A549 (cell line): ENCODE results near the gene RAI14. TPM values are rescaled to one million over a fixed set of nuclear protein-coding genes. Genes with fewer than 3 reads are reported as not detected.

ENCODE experiments used
- ATAC-seq, 2 experiments: fragments of 200-7000 bp in 1 of 2; fragments of >200 bp in 1 of 2; cut with Nextera tagmentation in 1 of 2; cut with Tn5 transposase in 1 of 2; 3 replicates each; pipeline versions ENCODE4 v1.8.0 to v1.9.1; 2018 to 2020; ENCODE audit warnings: mild to moderate bottlenecking in 1 of 2, moderate library complexity in 1 of 2
- CTCF ChIA-PET: fragments of 300-600 bp; sonication (Branson Sonifier 250); formaldehyde crosslinking; extraction: SDS; loops from one replicate; lab custom pipeline; 2021; ENCODE audit warnings: antibody characterized with exemption, inconsistent platforms; lab: Yijun Ruan, JAX
- POLR2A ChIA-PET: fragments of 350-600 bp; formaldehyde crosslinking; extraction: SDS; loops from one replicate; lab custom pipeline; 2021; ENCODE audit warnings: antibody characterized with exemption, inconsistent platforms; lab: Yijun Ruan, JAX
- DNase-seq, 2 experiments: peaks; one replicate each; pipeline versions ENCODE4 v3.0.0 to v3.0.0-alpha.2; 2011 to 2016; ENCODE audit warnings: low read depth in 1 of 2, low spot score in 1 of 2
- FAIRE-seq: peaks from 2 replicates; lab custom pipeline; 2011; peaks lifted over from hg19 to GRCh38; lab: Jason Lieb, UNC
- H3K27ac ChIP-seq, 2 experiments: fragments of >200 bp; sonication (Bioruptor Twin); formaldehyde crosslinking; 3 replicates each; pipeline ENCODE4 v1.5.1; 2016 to 2017
- H3K4me1 ChIP-seq: fragments of >200 bp; sonication (Bioruptor Twin); formaldehyde crosslinking; 3 replicates; pipeline ENCODE4 v1.6.1; 2016
- H3K4me2 ChIP-seq: fragments of >200 bp; sonication (Bioruptor Twin); formaldehyde crosslinking; 3 replicates; pipeline ENCODE4 v1.6.1; 2016
- H3K4me3 ChIP-seq: fragments of >200 bp; sonication (Bioruptor Twin); formaldehyde crosslinking; 3 replicates; pipeline ENCODE4 v1.5.1; 2016
- H3K9me3 ChIP-seq: fragments of >200 bp; sonication (Bioruptor Twin); formaldehyde crosslinking; 3 replicates; pipeline ENCODE4 v1.6.1; 2016
- CHD2 ChIP-seq: fragments of 150-350 bp; IDR thresholded peaks from 2 replicates; pipeline ENCODE4 v1.6.1; 2014; ENCODE audit warnings: low read length; ENCODE audit not compliant: partially characterized antibody
- CHD4 ChIP-seq: fragments of 200-600 bp; sonication (generic); IDR thresholded peaks from 2 replicates; pipeline ENCODE4 v1.6.1; 2016; ENCODE audit warnings: antibody characterized with exemption, mild to moderate bottlenecking, borderline replicate concordance
- E2F6 ChIP-seq: IDR thresholded peaks from 2 replicates; pipeline ENCODE4 v1.6.1; 2012; ENCODE audit warnings: low read depth, borderline replicate concordance
- EHF ChIP-seq: fragments of 250-450 bp; sonication (Bioruptor Pico); IDR thresholded peaks from 2 replicates; pipeline ENCODE4 v1.5.0; 2020; ENCODE audit warnings: mild to moderate bottlenecking
- EP300 ChIP-seq, 2 experiments: fragments of >200 bp; sonication (Bioruptor Twin); formaldehyde crosslinking; IDR thresholded peaks; 2 replicates in 1 of 2; 3 replicates in 1 of 2; pipeline ENCODE4 v1.6.1; 2016 to 2017
- ESRRA ChIP-seq: fragments of 150-350 bp; IDR thresholded peaks from 2 replicates; pipeline ENCODE4 v1.6.1; 2014; ENCODE audit warnings: mild to moderate bottlenecking, low read length, borderline replicate concordance
- FOSB ChIP-seq: fragments of 250-450 bp; sonication (Bioruptor Pico); IDR thresholded peaks from 2 replicates; pipeline ENCODE4 v1.5.0; 2020; ENCODE audit warnings: mild to moderate bottlenecking, moderate library complexity
- FOSL2 ChIP-seq, 2 experiments: fragments of 450-650 bp in 1 of 2; fragments of >200 bp in 1 of 2; sonication (Bioruptor Twin) in 1 of 2; formaldehyde crosslinking; IDR thresholded peaks; 2 replicates each; pipeline versions ENCODE4 v1.5.0 to v1.6.1; 2016 to 2020; ENCODE audit warnings: mild to moderate bottlenecking in 1 of 2, moderate library complexity in 1 of 2
- GATA3 ChIP-seq: IDR thresholded peaks from 2 replicates; pipeline ENCODE4 v1.6.1; 2012; ENCODE audit warnings: borderline replicate concordance
- HES2 ChIP-seq: fragments of >200 bp; sonication (Bioruptor Twin); formaldehyde crosslinking; IDR thresholded peaks from 2 replicates; pipeline ENCODE4 v1.6.1; 2016
- HOXA7 ChIP-seq: fragments of 250-450 bp; sonication (Bioruptor Pico); IDR thresholded peaks from 2 replicates; pipeline ENCODE4 v1.5.0; 2020; ENCODE audit warnings: mild to moderate bottlenecking, moderate library complexity
- HOXB13 ChIP-seq: fragments of 250-450 bp; sonication (Bioruptor Pico); IDR thresholded peaks from 2 replicates; pipeline ENCODE4 v1.5.0; 2020; ENCODE audit warnings: low read depth, mild to moderate bottlenecking, moderate library complexity
- JUN ChIP-seq, 2 experiments: fragments of >200 bp; sonication (Bioruptor Twin); formaldehyde crosslinking; IDR thresholded peaks; 2 replicates in 1 of 2; 3 replicates in 1 of 2; pipeline ENCODE4 v1.6.1; 2016 to 2017
- KDM5A ChIP-seq: fragments of 200-600 bp; sonication (generic); IDR thresholded peaks from 2 replicates; pipeline ENCODE4 v1.6.1; 2016; ENCODE audit warnings: antibody characterized with exemption, mild to moderate bottlenecking
- MAFK ChIP-seq: fragments of 450-650 bp; IDR thresholded peaks from 2 replicates; pipeline ENCODE4 v1.6.1; 2014; ENCODE audit not compliant: partially characterized antibody
- MAX ChIP-seq: IDR thresholded peaks from 2 replicates; pipeline ENCODE4 v1.6.1; 2012
- NPAS2 ChIP-seq: fragments of 250-450 bp; sonication (Bioruptor Pico); IDR thresholded peaks from 2 replicates; pipeline ENCODE4 v1.8.0; 2022; ENCODE audit warnings: mild to moderate bottlenecking, moderate library complexity, borderline replicate concordance
- NR3C1 ChIP-seq: fragments of >200 bp; sonication (Bioruptor Twin); formaldehyde crosslinking; IDR thresholded peaks from 3 replicates; pipeline ENCODE4 v1.6.1; 2017
- PHF8 ChIP-seq: fragments of 200-600 bp; sonication (generic); IDR thresholded peaks from 2 replicates; pipeline ENCODE4 v1.6.1; 2016; ENCODE audit warnings: low read depth, mild to moderate bottlenecking, antibody characterized with exemption, moderate library complexity, borderline replicate concordance
- POLR2A ChIP-seq: IDR thresholded peaks from 2 replicates; pipeline ENCODE4 v1.6.1; 2012; ENCODE audit warnings: mild to moderate bottlenecking, low read length
- RAD21 ChIP-seq, 2 experiments: fragments of >200 bp in 1 of 2; sonication (Bioruptor Twin) in 1 of 2; formaldehyde crosslinking in 1 of 2; IDR thresholded peaks in 1 of 2; conservative IDR thresholded peaks in 1 of 2; 2 replicates in 1 of 2; 3 replicates in 1 of 2; pipeline ENCODE4 v1.6.1; 2012 to 2018; ENCODE audit warnings: inconsistent platforms in 1 of 2
- RARB ChIP-seq: fragments of 250-450 bp; sonication (Bioruptor Pico); IDR thresholded peaks from 2 replicates; pipeline ENCODE4 v1.8.0; 2021; ENCODE audit warnings: mild to moderate bottlenecking, moderate library complexity
- RCOR1 ChIP-seq: fragments of 150-350 bp; IDR thresholded peaks from 2 replicates; pipeline ENCODE4 v1.6.1; 2014; ENCODE audit warnings: antibody characterized with exemption, low read length, low read depth
- SMC3 ChIP-seq: fragments of >200 bp; sonication (Bioruptor Twin); formaldehyde crosslinking; IDR thresholded peaks from 3 replicates; pipeline ENCODE4 v1.6.1; 2018; ENCODE audit warnings: inconsistent platforms
- TFCP2L1 ChIP-seq: fragments of 250-450 bp; sonication (Bioruptor Pico); IDR thresholded peaks from 2 replicates; pipeline ENCODE4 v1.5.0; 2021; ENCODE audit warnings: mild to moderate bottlenecking
- ZFP36 ChIP-seq: fragments of 450-650 bp; IDR thresholded peaks from 2 replicates; pipeline ENCODE4 v1.6.1; 2014; ENCODE audit warnings: borderline replicate concordance; ENCODE audit not compliant: partially characterized antibody
- ZNF302 ChIP-seq: fragments of 250-450 bp; sonication (Bioruptor Pico); IDR thresholded peaks from 2 replicates; pipeline ENCODE4 v1.9.0; 2021; ENCODE audit warnings: inconsistent platforms, mild to moderate bottlenecking, moderate library complexity
- WGBS: methylation state at CpG from one replicate; pipeline ENCODE4 v1.1.6; 2017; ENCODE audit errors: missing lambda C conversion rate; 5-methylcytosine and 5-hydroxymethylcytosine counted together
- polyA plus RNA-seq, 4 experiments: library from polyadenylated mRNA; depleted of rRNA in 3 of 4; stranded (reverse); fragments of >200 nt; fragmentation: RNase III in 1 of 4; extraction: RNeasy Plus Mini Kit Qiagen cat#74134 plus additional on column Dnase treatment in 1 of 4; gene quantifications; 2 replicates in 3 of 4; 3 replicates in 1 of 4; pipeline ENCODE4 v1.2.3, GENCODE V29; 2011 to 2017
- TF ChIP-seq, protein P1 (sequence below): fragments of >200 bp; sonication (Bioruptor Twin); formaldehyde crosslinking; IDR thresholded peaks from 3 replicates; pipeline ENCODE4 v1.5.1; 2016
- TF ChIP-seq, protein P2 (sequence below): fragments of 150-350 bp; IDR thresholded peaks from 2 replicates; pipeline ENCODE4 v1.6.1; 2014; ENCODE audit warnings: low read depth, mild to moderate bottlenecking, low read length
- TF ChIP-seq, protein P3 (sequence below): IDR thresholded peaks from 2 replicates; pipeline ENCODE4 v1.6.1; 2012

Gene RAI14
- polyA plus RNA-seq, 2 of the 4 experiments (the other 2 are of a cell fraction): 71.9 to 97.7 TPM

DNA sequence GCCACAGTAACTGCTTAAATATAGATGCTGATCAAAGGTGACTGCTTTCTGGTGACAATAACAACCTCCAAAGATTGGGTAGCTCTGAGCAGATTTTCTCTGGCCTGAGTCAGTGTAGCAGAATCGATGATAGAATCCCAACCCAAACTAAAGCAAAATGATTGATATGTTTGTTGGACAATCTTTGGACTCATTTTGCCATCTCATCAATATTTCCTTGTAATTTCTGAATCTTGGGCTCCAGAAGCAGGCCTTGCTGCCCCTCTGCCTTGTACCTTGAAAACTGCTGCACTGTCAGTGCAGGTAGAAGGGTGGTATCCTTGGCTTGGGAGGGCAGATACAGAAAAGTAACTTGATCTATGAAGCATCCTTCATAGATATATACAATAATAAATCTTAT lies 201.8 kb downstream of the RAI14 start:
- ATAC-seq: no peak
- H3K4me3 ChIP-seq: no peak overlapping the region
- H3K9me3 ChIP-seq: no peaks in the 10 kb centered on the region
- DNase-seq: no peak
- FAIRE-seq: no peak
- ChIA-PET CTCF (interaction anchor here (1.2 kb wide), 1 partner anchor 11 kb away, joined by 3 read pairs; no protein-coding TSS in a partner anchor), POLR2A (no interaction called here)
- 44% methylated on average over 1 of the region's 1 CpG for WGBS
- H3K27ac ChIP-seq: no peak overlapping the region
- no peak for TF ChIP-seq POLR2A
- peak; percentile 72 for TF ChIP-seq MAFK
- no peaks in the 10 kb centered on the region for H3K4me1 ChIP-seq
- no peak overlapping the region for H3K4me2 ChIP-seq

GRCh38 chr5:34858790-34859189 lies 202.7 kb downstream of the RAI14 start:
- ChIA-PET CTCF (interaction anchor here (1.0 to 1.2 kb wide), 2 partner anchors 10 to 17 kb away, joined by 3 read pairs; no protein-coding TSS in a partner anchor), POLR2A (no interaction called here)
- TF ChIP-seq POLR2A: no peak
- TF ChIP-seq FOSB: no peak
- no peak for TF ChIP-seq JUN (IDR thresholded peaks at IDR 0.05)
- no peak for TF ChIP-seq SMC3
- TF ChIP-seq NR3C1: no peak
- TF ChIP-seq, protein P1, sequence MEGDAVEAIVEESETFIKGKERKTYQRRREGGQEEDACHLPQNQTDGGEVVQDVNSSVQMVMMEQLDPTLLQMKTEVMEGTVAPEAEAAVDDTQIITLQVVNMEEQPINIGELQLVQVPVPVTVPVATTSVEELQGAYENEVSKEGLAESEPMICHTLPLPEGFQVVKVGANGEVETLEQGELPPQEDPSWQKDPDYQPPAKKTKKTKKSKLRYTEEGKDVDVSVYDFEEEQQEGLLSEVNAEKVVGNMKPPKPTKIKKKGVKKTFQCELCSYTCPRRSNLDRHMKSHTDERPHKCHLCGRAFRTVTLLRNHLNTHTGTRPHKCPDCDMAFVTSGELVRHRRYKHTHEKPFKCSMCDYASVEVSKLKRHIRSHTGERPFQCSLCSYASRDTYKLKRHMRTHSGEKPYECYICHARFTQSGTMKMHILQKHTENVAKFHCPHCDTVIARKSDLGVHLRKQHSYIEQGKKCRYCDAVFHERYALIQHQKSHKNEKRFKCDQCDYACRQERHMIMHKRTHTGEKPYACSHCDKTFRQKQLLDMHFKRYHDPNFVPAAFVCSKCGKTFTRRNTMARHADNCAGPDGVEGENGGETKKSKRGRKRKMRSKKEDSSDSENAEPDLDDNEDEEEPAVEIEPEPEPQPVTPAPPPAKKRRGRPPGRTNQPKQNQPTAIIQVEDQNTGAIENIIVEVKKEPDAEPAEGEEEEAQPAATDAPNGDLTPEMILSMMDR: no peak
- TF ChIP-seq EP300 (IDR thresholded peaks at IDR 0.05): no peak
- TF ChIP-seq RAD21 (conservative IDR thresholded peaks at IDR 0.05 in 1 of 2, IDR thresholded peaks at IDR 0.05 in 1 of 2): no peak
- no peak for TF ChIP-seq FOSL2 (IDR thresholded peaks at IDR 0.05)
- no peak for TF ChIP-seq FOSL2 (CRISPR knock-in tag; IDR thresholded peaks at IDR 0.05)
- TF ChIP-seq HOXB13 (CRISPR knock-in tag): no peak
- no peak for TF ChIP-seq CHD2
- TF ChIP-seq CHD4: no peak
- TF ChIP-seq TFCP2L1: no peak
- TF ChIP-seq HES2: no peak
- TF ChIP-seq GATA3: no peak
- TF ChIP-seq RCOR1: no peak
- no peak for TF ChIP-seq HOXA7 (CRISPR knock-in tag)
- H3K27ac ChIP-seq: no peak overlapping the region
- no peak for DNase-seq
- H3K4me1 ChIP-seq: no peaks in the 10 kb centered on the region
- WGBS: 34% methylated on average over 2 of the region's 2 CpGs
- no peaks in the 10 kb centered on the region for H3K9me3 ChIP-seq
- no peak for FAIRE-seq
- H3K4me3 ChIP-seq: no peak overlapping the region
- no peak for ATAC-seq
- H3K4me2 ChIP-seq: no peak overlapping the region

GRCh38 chr5:34859253-34859652 lies 203.1 kb downstream of the RAI14 start:
- Histone ChIP-seq H3K9me3 (no peaks in the 10 kb centered on the region), H3K4me1 (no peaks in the 10 kb centered on the region), H3K4me3 (no peak overlapping the region), H3K4me2 (no peak overlapping the region)
- POLR2A ChIA-PET: no interaction called here
- FAIRE-seq (no peak), DNase-seq (no peak)
- CTCF ChIA-PET: interaction anchor here (1.0 to 1.2 kb wide), 2 partner anchors 10 to 18 kb away, joined by 3 read pairs; no protein-coding TSS in a partner anchor
- TF ChIP-seq, protein P2, sequence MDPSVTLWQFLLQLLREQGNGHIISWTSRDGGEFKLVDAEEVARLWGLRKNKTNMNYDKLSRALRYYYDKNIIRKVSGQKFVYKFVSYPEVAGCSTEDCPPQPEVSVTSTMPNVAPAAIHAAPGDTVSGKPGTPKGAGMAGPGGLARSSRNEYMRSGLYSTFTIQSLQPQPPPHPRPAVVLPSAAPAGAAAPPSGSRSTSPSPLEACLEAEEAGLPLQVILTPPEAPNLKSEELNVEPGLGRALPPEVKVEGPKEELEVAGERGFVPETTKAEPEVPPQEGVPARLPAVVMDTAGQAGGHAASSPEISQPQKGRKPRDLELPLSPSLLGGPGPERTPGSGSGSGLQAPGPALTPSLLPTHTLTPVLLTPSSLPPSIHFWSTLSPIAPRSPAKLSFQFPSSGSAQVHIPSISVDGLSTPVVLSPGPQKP: no peak
- TF ChIP-seq NPAS2: no peak
- TF ChIP-seq MAX: no peak
- TF ChIP-seq RARB: no peak
- TF ChIP-seq ZFP36: no peak
- TF ChIP-seq ESRRA: no peak
- no peak for TF ChIP-seq ZNF302 (CRISPR knock-in tag)
- no peak for TF ChIP-seq KDM5A
- no peak for TF ChIP-seq PHF8
- no peak for TF ChIP-seq HOXA7 (CRISPR knock-in tag)
- TF ChIP-seq E2F6: no peak
- no peak for TF ChIP-seq FOSL2 (IDR thresholded peaks at IDR 0.05)
- no peak for TF ChIP-seq FOSL2 (CRISPR knock-in tag; IDR thresholded peaks at IDR 0.05)
- no peak for TF ChIP-seq CHD2
- TF ChIP-seq EHF (CRISPR knock-in tag): no peak
- TF ChIP-seq, protein P3, sequence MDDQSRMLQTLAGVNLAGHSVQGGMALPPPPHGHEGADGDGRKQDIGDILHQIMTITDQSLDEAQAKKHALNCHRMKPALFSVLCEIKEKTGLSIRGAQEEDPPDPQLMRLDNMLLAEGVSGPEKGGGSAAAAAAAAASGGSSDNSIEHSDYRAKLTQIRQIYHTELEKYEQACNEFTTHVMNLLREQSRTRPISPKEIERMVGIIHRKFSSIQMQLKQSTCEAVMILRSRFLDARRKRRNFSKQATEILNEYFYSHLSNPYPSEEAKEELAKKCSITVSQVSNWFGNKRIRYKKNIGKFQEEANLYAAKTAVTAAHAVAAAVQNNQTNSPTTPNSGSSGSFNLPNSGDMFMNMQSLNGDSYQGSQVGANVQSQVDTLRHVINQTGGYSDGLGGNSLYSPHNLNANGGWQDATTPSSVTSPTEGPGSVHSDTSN: no peak
- TF ChIP-seq, all 56 proteins: peak for 0
- H3K27ac ChIP-seq: no peak overlapping the region
- no peak for ATAC-seq
- WGBS: 67% methylated on average over 5 of the region's 5 CpGs
